HG03064 (cell line): ENCODE measurements around the gene COQ2.
"Not testable (repeated sequence)": the region's sequence is repeated elsewhere in the genome, so short reads cannot be mapped to it uniquely, and the experiment has no call there.

Experiments
- ATAC-seq: cut with Tn5 transposase; IDR thresholded peaks from one replicate; pipeline ENCODE4 v1.9.1; 2021; ENCODE audit warnings: low read depth; ENCODE audit not compliant: unreplicated experiment

COQ2 gene

DNA sequence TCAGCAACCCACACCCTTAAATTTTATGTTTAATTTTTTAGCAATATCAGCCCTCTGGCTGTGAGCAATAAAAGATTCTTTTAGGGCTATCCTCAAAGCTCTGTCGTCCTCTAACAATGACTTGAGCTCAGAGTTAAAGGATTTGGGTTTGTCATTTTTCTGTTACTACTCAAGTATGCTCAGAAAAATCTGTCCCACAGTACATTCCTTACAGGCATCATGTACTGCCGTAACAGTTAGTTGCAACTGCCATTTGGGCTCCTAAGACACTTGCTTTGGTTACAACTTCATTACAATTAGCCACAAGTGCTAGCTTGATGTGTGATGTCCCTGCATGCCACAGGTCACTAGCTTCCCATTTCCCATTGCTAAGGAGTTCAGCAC is 33.2 kb downstream of the COQ2 start:
- ATAC-seq = no peak

DNA sequence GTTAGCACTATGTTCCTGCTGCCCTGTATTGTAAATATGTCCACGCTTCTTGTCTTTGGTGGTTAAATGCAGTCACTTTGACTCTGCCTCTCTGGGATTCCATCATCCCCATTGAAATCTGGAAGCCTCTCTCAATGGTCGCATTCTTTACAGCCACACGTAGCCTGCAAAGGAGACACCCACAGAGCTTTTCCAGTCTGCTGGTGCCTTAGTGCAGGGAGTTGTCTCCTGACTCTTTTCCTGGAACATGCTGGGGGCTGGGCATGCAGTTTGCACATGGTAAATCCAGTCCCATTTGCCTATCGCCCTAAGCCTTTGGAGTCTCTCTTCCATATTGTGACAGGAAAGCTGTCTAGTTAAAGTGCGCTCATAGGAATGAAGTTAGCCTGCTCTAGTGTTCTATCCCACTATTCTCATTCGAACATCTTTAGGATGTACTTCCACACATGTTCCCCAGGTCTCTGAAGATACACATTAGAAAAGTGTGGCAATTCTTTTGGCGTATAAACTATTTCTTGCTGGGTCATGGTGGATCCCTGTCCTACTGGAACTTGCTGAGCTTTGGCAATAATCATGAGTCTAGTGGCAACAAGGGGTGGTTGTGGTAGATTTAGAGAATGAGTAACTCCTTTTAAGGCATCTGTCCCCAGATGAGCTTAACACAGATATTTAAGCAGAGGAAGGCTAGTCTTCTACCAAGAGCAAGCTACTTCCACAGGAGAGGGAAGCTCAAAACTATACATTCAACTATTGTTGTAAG is 33.7 kb downstream of the COQ2 start:
- ATAC-seq = no peak

DNA sequence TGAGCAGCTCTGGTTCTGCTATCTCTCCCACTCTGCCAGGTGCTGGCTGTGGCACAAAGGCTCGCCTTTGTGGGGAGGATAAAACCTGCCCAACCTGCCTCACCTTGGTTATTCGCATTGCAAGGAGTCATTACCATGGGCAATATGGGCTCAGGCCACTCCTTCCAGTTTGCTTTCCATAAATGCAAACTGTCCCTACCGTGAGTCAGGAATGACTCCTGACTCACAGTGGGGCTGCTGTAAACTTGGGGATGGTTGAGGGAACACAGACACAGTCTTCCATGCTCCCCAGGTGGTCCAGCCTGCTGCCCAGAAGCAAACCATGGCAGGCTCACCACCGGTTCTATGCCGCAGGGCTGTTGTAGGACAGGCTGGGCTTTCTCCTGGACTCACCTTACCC is 36.1 kb downstream of the COQ2 start:
- ATAC-seq = no peak

DNA sequence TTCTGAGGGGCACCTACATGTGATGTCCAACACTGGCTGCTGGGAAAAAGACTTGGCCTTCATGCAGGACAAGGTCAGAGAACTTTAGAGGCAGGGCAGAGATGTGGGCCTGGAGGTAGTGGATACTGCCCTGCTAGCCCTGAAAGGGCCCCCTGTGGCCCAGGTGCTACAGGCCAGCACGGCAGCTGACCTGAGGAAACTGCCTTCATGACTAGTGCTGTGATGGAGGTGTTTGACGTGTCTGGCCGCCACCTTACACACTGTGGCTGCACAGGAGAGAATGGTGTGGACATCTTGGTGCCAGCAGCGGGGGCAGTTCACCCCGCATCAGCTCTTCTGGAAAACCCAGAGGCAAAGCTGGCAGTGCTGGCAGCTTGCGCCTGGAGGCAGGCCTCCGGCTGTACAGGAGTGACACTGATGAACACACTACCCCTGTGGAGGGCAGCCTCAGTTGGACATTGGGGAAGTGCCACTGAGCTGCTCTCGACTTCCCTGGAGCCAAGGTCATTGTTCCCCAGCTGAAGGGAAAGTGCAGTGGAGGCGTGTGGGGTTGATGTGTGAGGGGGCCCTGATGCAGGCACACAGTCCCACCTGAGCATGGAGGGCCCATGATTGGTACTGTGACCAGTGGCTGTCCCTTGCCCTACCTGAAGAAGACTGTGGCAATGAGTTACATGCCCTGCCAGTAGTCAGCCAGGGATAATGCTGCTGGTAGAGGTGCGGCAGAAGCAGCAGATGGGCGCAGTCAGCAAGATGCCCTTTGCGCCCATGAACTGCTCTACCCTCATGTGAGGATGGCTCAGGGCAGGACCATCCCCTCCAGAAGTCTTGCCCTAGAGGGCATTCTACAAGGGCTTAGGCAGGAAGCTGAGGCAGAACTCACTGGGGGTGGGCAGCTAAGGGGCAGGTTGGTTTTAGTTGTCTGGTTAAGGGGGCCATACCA is 36.9 kb downstream of the COQ2 start:
- no peak for ATAC-seq

GRCh38 chr4:83241132-83241531 is 43.5 kb downstream of the COQ2 start:
- ATAC-seq = no peak

DNA sequence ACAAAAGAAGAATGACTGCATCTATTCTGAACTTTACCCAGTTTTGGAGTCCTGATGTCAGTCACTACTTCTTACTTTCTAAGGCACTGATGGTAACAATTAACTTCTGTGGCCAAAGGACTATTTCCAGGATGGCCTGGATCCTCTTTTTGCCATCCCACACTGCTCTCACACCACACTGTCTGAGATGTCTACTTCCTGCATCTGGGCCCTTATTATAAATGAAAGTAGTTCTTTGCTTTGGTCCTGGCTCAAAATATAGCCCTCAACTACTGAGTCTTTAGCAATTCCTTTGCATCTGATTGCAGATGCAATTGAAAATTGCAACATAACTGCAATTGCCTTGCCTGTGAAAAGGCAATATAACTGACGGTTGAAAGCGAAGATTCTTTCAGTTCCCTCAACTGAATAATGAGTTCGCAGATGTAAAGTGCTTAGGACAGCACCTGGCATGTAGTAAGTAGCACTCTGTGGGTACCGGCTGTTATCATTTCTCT is 44.2 kb downstream of the COQ2 start:
- peak; percentile 93 for ATAC-seq

GRCh38 chr4:83238393-83239248 is 46.0 kb downstream of the COQ2 start:
- no peak for ATAC-seq

DNA sequence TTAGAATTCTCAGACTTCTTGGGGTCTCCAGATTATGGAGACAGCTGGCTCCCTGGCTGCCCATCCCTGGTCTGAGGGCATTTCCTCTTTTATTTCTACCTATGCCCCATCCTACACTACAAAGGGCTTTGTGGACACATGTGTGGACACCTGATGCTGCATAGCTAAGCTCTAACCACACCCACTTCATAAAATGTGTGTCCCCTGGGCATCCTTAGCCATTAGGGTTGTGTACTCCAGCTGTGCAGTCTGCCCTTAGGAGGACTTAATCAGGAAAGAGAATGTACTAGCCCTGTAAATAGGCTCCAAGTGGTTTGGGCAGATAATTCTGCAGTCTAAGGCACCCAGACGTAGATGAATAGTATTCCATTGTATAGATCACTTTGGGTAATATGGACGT is 47.0 kb downstream of the COQ2 start:
- ATAC-seq = no peak

- ATAC-seq = not testable (repeated sequence)
These were observed 48.9 kb downstream of the COQ2 start for GRCh38 chr4:83235645-83236133.

DNA sequence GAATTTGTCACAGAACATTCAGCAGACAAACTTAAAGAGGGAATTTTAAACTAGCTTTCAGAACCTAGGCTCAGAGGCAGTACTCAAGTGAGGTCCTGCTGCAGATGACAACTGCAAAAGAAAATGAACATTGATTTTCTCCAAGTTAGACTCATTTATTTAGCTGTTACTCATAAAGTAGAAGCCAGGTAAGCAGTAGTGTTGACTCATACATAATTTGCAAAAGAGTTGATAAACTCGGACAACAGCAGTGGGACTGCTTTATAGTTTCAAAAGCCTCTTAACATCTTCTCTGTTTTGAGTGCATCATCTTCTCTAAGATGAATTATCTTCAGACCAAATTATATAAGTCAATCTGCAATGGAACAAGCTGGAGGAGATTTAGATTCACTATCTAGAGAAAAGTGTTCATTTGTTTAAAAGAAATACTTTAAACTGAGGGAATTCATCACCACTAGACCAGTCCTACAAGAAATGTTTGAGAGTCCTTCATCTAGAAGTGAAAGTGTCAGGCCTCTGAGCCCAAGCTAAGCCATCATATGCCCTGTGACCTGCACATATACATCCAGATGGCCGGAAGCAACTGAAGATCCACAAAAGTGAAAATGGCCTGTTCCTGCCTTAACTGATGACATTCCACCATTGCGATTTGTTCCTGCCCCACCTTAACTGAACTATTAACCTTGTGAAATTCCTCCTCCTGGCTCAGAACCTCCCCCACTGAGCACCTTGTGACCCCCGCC is 49.5 kb downstream of the COQ2 start:
- ATAC-seq = no peak

- not testable (repeated sequence) for ATAC-seq
These were observed 50.2 kb downstream of the COQ2 start for GRCh38 chr4:83234387-83234786.

GRCh38 chr4:83232082-83232481 is 52.5 kb downstream of the COQ2 start:
- no peak for ATAC-seq

DNA sequence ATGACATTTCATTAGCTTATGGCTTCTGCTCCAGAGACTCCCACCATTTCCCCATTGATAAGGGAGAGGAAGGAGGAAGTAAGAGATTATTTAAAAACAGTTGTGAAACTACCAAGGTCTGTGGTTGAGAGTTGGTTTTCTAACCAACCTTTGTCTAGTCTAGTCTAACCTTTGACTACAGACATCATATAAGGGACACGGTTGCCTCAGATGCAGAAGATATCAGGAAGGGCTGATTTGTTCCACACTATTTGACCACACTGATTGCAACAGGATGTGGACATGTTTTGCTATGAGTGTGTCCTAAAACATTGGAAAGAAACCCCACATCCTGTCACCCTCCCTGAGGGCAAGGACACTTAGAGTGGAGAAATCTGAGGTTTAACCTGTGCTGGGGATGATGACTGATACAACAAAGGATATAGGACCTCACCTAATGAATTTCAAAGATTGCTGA is 53.0 kb downstream of the COQ2 start:
- ATAC-seq = peak; percentile 69

DNA sequence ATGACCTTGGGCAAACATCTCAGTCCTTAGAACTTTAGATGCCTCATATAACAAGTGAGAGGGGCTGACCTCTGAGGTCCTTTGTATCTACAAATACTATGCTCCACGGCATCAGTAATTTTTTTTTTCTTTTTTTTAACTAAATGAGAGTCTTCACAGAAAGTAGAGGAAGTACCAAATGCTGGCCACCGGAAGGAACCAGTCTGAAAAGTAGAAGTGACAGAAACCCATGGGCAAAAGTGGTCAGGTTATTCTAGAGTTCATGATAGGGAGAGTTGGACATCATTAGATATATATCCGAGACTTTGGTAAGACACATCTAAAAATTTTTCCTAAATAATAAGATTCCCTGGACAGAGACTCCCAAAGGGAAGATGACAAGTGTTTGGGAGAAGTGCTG is 53.7 kb downstream of the COQ2 start:
- no peak for ATAC-seq

GRCh38 chr4:83229791-83230190 is 54.8 kb downstream of the COQ2 start:
- ATAC-seq = no peak

GRCh38 chr4:83228231-83228630 is 56.4 kb downstream of the COQ2 start:
- ATAC-seq = no peak

DNA sequence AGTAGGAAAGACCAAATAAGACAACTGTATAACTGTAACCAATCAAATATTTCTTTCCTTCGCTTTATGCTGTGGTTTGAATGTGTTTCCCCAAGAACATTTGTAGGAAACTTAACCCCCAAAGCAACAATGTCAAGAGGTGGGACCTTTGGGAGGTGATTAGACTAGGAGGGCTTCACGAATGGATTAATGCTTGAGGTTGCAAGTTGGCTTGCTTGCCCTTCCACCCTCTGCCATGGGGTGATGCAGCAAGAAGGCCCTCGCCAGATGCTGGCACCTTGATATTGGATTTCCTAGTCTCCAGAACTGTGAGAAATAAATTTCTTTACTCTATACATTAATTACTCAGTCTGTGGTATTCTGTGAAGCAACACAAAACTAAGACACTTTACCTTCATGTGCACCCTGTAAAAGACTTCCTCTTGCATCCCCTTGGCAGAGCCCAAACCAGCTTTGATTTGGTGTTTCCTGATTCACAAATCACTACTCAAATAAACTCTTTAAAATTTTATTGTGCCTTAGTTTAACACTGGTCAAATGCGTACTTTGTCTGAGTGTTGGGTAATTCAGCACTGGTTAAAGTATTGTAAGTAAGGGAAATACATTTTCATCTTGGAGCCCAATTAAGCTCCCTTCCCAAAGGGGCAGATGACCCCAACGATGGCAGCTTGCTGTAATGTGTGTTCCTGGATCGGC is 59.9 kb downstream of the COQ2 start:
- ATAC-seq = no peak

GRCh38 chr4:83223781-83224180 is 60.8 kb downstream of the COQ2 start:
- ATAC-seq = no peak

DNA sequence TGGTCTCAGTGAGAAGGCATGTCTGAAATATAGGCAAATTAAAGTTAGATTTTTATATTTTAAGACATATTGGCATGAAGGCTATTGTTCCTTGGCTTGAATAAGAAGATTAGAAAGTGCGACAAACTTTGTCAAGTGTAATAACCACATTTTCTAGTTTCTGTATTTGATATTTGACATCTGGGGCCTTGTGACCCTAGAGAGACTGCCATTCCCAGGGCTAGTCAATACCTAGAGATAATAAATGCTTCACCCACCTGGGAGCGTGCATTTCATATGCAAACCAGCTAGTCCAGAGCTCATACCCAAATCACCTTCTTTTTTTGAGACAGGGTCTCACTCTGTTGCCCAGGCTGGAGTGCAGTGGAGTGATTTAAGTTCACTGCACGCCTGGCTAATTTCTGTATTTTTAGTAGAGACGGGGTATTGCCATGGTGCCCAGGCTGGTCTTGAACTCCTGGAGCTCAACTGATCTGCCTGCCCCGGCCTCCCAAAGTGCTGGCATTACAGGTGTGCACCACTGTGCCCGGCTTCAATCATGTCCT is 62.6 kb downstream of the COQ2 start:
- peak; percentile 45 for ATAC-seq
